Measurements from ENCODE around the gene CDS1. TPM values are rescaled to one million over a fixed set of nuclear protein-coding genes. Genes with fewer than 3 reads are reported as not detected.

Gene CDS1
- polyA plus RNA-seq, 10 donors, result 0.13 to 1.9 (median 0.30) TPM

Other genes starting within 250 kb of the CDS1 start
- gene NKX6-1, start 83.8 kb upstream of the CDS1 start, polyA plus RNA-seq (ENCODE audit: insufficient read length in 10 of 10), result under 1 TPM in 1 of 10 donors, not detected in 9; 0.08 TPM